ENCODE measurements around the gene PPM1N.

- no peak for TF ChIP-seq CTCF (IDR thresholded peaks at IDR 0.05; ENCODE audit: insufficient read depth, low read length)
- TF ChIP-seq REST (IDR thresholded peaks at IDR 0.05; ENCODE audit: insufficient replicate concordance, low read depth) = no peak
- TF ChIP-seq POLR2AphosphoS5 (IDR thresholded peaks at IDR 0.05; ENCODE audit: low read depth) = no peak
- TF ChIP-seq GABPA (IDR thresholded peaks at IDR 0.05; ENCODE audit: low read depth) = no peak
- TF ChIP-seq SPI1 (IDR thresholded peaks at IDR 0.05; ENCODE audit: borderline replicate concordance, low read depth) = no peak
Observed at GRCh38 chr19:45522010-45522941, 24.0 kb downstream of the PPM1N start.
